Left kidney (tissue), 8 donors: ENCODE data around the gene CPNE7. TPM values are rescaled to one million over a fixed set of nuclear protein-coding genes. Genes with fewer than 3 reads are reported as not detected.

Experiments used
- DNase-seq: peaks from one replicate; pipeline ENCODE4 v3.0.0-alpha.2; 2013
- long read RNA-seq, 8 donors: transcript quantifications; one replicate each; lab custom pipeline, GENCODE V29; 2026
- polyA plus RNA-seq: library from polyadenylated mRNA; unstranded; fragments of 120-200 nt; gene quantifications from one replicate; pipeline ENCODE4 v1.2.1, GENCODE V29; 2013; ENCODE audit not compliant: insufficient read length

The CPNE7 gene
- 4.0 TPM for polyA plus RNA-seq
- long read RNA-seq, donor 1, result 0 reads
- long read RNA-seq, donor 2, result 0 reads
- long read RNA-seq, donor 3, result 0 reads
- long read RNA-seq, donor 4, result 0 reads
- long read RNA-seq, donor 5, result 0 reads
- long read RNA-seq, donor 6, result 0 reads
- long read RNA-seq, donor 7, result 0 reads
- long read RNA-seq, donor 8, result 0 reads

DNA sequence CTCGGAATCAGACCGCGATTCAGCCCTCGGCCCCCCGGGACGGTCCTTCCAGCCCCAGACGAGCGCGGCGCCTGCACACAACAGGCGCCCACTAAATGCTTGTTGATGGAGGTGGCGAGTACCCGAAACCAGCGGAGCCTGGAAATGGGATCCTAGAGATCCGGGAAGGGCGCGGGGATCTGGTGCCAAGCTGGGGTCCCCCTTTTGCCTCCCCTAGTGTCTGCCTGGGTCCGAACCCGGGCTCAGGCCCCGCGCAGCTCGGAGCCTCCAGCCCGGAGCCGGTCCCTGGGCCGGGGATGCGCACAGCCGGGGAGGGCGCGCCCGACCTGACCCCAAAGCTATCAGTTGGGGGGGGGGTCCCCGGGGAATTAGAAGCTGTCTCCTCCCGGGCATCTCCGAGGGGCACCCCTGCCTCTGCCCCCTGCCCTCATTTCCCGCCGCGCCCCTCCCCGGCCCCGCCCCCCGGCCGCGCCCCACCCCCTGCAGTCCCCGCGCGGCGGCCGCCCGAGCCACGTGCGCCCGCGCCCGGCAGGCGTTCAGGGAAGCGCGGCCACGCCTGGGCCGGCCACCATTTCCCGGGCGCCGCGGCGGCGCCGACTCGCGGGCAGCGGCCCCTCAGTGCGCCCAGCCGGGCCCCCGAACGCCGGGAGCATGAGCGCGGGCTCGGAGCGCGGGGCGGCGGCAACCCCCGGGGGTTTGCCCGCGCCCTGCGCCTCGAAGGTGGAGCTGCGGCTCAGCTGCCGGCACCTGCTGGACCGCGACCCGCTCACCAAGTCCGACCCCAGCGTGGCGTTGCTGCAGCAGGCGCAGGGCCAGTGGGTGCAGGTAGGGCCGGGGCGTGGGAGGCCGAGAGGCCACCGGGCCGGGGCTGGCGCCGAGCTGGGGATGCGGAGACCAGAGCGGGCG is at the start of gene CPNE7:
Gene CPNE7 (plus strand): TSS at position 512 of the 906 bp plus-strand sequence. CDS start 140 bp downstream, at position 652.
- no peak for DNase-seq

- DNase-seq, result no peak
These were observed 46.5 kb upstream of the CPNE7 start for GRCh38 chr16:89529097-89529496.

- no peak for DNase-seq
These were observed 44.9 kb upstream of the CPNE7 start for GRCh38 chr16:89530401-89531381.

DNA sequence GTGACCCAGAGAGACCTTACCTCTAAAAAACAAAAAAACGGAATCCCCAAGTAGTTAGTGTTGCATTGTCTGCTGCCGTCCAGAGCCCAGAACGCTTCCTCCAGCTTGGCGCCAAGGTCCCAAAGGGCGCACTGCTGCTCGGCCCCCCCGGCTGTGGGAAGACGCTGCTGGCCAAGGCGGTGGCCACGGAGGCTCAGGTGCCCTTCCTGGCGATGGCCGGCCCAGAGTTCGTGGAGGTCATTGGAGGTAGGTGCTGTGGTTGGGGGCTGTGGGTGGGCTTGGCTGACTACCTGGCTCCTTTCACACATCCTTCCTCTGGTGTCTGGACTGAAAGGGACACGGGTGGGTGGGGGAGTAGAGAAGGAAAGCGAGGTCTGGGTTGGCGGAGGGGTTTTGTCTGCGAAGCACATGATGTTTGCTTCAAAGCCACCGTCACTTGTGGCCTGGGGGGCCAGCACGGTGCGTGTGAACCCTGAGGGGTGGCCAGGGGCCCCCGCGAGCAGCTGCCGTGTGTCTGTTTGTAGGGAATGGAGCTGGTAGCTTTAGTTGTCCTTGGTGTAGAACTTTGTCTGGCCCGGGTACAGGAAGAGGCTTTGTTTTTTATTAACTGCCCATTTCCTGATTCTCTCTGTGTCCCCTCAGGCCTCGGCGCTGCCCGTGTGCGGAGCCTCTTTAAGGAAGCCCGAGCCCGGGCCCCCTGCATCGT is 43.6 kb upstream of the CPNE7 start:
- DNase-seq, result no peak

- no peak for DNase-seq
These were observed 41.3 kb upstream of the CPNE7 start for GRCh38 chr16:89534252-89534756.

- no peak for DNase-seq
These were observed 39.2 kb upstream of the CPNE7 start for GRCh38 chr16:89536371-89536770.

- no peak for DNase-seq
These were observed 38.5 kb upstream of the CPNE7 start for GRCh38 chr16:89536886-89537548.

DNA sequence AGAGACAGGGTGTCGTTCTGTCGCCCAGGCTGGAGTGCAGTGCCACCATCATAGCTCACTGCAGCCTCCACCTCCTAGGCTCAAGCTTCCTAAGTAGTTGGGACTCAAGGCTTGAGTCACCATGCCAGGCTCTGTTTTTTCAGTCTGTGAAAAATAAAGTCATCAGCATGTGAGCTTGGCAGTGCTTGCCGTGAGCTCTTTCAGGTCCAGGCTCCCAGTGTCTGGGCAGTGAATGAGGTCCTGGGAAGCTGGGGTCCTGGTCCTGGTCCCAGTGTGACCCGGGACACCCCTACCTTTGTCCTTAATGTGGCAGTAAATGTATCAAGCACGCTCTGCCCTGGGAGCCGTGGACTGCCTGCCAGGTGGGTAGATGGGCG is 38.0 kb upstream of the CPNE7 start:
- no peak for DNase-seq

DNA sequence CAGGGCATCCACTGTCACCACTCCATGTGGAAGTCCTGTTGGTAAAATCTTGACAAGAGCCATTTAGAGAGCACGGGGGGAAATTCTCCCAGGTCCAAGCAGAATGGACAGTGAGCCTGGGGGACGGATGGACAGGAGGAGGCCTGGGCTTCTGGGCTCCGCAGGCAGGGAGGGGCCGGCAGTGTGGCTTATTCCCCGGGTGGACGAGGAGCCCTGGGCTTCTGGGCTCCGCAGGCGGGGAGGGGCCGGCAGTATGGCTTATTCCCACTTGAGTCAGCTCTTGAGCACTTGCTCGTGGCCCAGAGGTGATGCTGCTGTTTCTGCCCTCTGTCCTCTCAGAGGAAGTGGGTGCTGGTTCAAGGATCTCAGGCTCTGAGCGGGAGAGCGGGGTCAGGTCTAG is 37.3 kb upstream of the CPNE7 start:
- DNase-seq, result no peak

DNA sequence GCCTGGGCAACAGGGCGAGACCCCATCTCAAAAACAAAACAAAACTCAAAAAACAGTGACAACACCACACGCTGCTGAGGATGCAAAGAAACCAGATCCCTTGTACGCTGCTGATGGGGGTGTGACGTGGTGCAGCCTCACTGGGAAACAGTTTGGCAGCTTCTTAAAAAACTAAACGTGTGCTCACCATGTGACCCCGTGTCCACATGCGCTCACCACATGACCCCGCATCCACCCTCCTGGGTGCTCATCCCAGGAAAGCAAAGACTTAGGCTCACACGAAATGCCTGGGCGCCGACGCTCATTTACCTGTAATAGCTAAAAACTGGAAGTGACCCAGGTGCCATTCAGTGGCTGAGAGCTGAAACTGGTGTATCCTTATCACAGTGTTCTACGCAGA is 35.0 kb upstream of the CPNE7 start:
- DNase-seq, result no peak

- DNase-seq, result no peak
These were observed 33.8 kb upstream of the CPNE7 start for GRCh38 chr16:89541792-89542191.

- DNase-seq, result no peak
These were observed 31.4 kb upstream of the CPNE7 start for GRCh38 chr16:89544113-89544512.

DNA sequence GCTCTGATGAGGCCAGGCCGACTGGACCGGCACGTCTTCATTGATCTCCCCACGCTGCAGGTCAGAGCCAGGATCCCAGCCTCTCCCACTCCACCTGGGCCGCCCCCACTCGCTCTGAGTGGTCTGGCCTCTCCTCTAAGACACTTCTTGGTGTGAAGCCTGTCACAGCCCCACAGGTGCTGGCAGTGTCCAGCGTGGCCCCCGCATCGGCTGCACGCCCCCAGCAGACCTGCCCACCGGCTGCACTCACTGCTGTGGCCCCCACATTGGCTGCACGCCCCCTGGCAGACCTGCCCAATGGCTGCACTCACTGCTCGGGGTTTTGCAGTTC is 30.9 kb upstream of the CPNE7 start:
- DNase-seq, result no peak

GRCh38 chr16:89545044-89545830 is 30.3 kb upstream of the CPNE7 start:
- no peak for DNase-seq

- DNase-seq, result peak; percentile 26
These were observed 29.6 kb upstream of the CPNE7 start for GRCh38 chr16:89545831-89546574.

- no peak for DNase-seq
These were observed 28.8 kb upstream of the CPNE7 start for GRCh38 chr16:89546781-89547180.

DNA sequence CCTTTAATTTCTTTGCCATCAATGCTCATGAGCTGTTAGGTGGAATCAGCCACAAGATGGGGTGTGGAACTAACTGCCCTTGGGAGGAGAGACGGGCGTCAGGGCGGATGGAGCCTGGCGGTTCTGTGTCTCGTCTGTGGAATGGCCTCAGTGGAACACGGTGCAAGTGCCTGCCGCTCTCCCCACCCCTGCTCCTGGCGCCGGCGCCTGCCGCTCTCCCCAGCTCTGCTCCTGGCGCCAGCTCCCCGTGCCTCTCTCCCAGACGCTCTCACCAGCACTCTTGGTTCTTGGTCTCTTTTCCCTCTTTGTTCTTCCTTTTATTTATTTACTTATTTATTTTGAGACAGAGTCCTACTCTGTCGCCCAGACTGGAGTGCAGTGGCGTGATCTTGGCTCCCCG is 28.3 kb upstream of the CPNE7 start:
- DNase-seq, result no peak

DNA sequence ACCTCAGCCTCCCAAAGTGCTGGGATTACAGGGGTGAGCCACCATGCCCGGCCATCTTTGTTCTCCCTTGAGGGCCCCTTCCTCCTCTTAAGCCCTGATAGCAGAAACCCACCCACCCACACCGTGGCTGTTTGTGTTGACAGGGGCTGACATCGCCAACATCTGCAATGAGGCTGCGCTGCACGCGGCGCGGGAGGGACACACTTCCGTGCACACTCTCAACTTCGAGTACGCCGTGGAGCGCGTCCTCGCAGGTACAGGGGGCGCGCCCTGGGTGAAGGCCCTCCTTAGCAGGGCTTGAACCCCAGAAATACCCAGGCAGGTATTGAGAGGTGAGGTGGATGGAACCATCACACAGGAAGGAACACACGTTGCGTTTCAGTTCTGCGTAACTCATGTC is 27.7 kb upstream of the CPNE7 start:
- DNase-seq, result no peak

GRCh38 chr16:89548344-89549006 is 27.1 kb upstream of the CPNE7 start:
- DNase-seq, result no peak
